ENCODE measurements around the gene PUS3.
"Not testable (repeated sequence)": the region's sequence is repeated elsewhere in the genome, so short reads cannot be mapped to it uniquely, and the experiment has no call there.

The PUS3 gene

GRCh38 chr11:125869521-125869920 is 33.5 kb downstream of the PUS3 start:
- no peak for DNase-seq (ENCODE audit: low read depth in 2 of 2)

- DNase-seq (ENCODE audit: low read depth in 2 of 2): not testable (repeated sequence)
Measured at GRCh38 chr11:125865354-125865753, 37.7 kb downstream of the PUS3 start.

GRCh38 chr11:125862786-125863185 is 40.2 kb downstream of the PUS3 start:
- not testable (repeated sequence) for DNase-seq (ENCODE audit: low read depth in 2 of 2)

GRCh38 chr11:125857670-125858069 is 45.3 kb downstream of the PUS3 start:
- not testable (repeated sequence) for DNase-seq (ENCODE audit: low read depth in 2 of 2)

GRCh38 chr11:125846188-125846587 is 56.8 kb downstream of the PUS3 start:
- no peak for DNase-seq (ENCODE audit: low read depth in 2 of 2)

Data from activated CD4-positive, alpha-beta T cell treated with anti-CD3 and anti-CD28 coated beads for 24 hours (primary cell).